T-cell (primary cell): Measurements from ENCODE around the gene SIPA1L3. TPM values are rescaled to one million over a fixed set of nuclear protein-coding genes. Genes with fewer than 3 reads are reported as not detected.

Experiments
- ATAC-seq, 4 experiments: fragments of 200-7000 bp in 3 of 4; fragments of 150-1000 bp in 1 of 4; cut with Tn5 transposase; replicated peaks in 1 of 4; 1 replicate in 3 of 4; 2 replicates in 1 of 4; pipeline ENCODE4 v1.10.0; 2021; ENCODE audit warnings: moderate library complexity in 3 of 4, mild to moderate bottlenecking in 2 of 4, moderate number of reproducible peaks in 1 of 4
- CTCF ChIA-PET, 2 donors: fragments of 300-600 bp; sonication (Branson Sonifier 250); formaldehyde crosslinking; loops; one replicate each; lab custom pipeline; 2022; ENCODE audit warnings: antibody characterized with exemption in 2 of 2; lab: Charles Lee
- POLR2A ChIA-PET, 2 donors: fragments of 300-600 bp; sonication (Branson Sonifier 250); formaldehyde crosslinking; loops; one replicate each; lab custom pipeline; 2022; ENCODE audit warnings: antibody characterized with exemption in 2 of 2; lab: Charles Lee
- DNase-seq, 35 experiments: peaks; one replicate each; pipeline versions ENCODE4 v3.0.0 to v3.0.0-alpha.2; 2013 to 2023
- H3K27ac ChIP-seq: one replicate; pipeline ENCODE4 v1.5.1; 2013; ENCODE audit warnings: low read length
- H3K27me3 ChIP-seq, 2 experiments: replicated peaks in 1 of 2; 1 replicate in 1 of 2; 2 replicates in 1 of 2; pipeline versions ENCODE4 v1.6.1 to v1.7.0; 2013; ENCODE audit warnings: low read length in 1 of 2, mixed read lengths in 1 of 2; ENCODE audit not compliant: control insufficient read depth in 2 of 2, insufficient read depth in 2 of 2; ENCODE audit errors: extremely low read depth in 1 of 2
- H3K36me3 ChIP-seq, 2 donors: 1 replicate in 1 of 2; 2 replicates in 1 of 2; pipeline versions ENCODE4 v1.6.1 to v1.7.0; 2013; ENCODE audit warnings: low read length in 1 of 2; ENCODE audit not compliant: control insufficient read depth in 2 of 2, insufficient read depth in 1 of 2; ENCODE audit errors: extremely low read depth in 1 of 2
- H3K4me1 ChIP-seq, 2 experiments: 1 replicate in 1 of 2; 2 replicates in 1 of 2; pipeline versions ENCODE4 v1.6.1 to v1.7.0; 2013; ENCODE audit warnings: low read length in 2 of 2, mixed read lengths in 1 of 2; ENCODE audit not compliant: insufficient read depth in 2 of 2, control insufficient read depth in 1 of 2; ENCODE audit errors: extremely low read depth in 1 of 2
- H3K4me3 ChIP-seq, 2 donors: 1 replicate in 1 of 2; 2 replicates in 1 of 2; pipeline versions ENCODE4 v1.5.1 to v1.7.0; 2013; ENCODE audit warnings: mild to moderate bottlenecking in 2 of 2, low read length in 1 of 2, moderate library complexity in 1 of 2; ENCODE audit not compliant: control insufficient read depth in 1 of 2; ENCODE audit errors: extremely low read depth in 1 of 2
- H3K9me3 ChIP-seq: 2 replicates; pipeline ENCODE4 v1.7.0; 2013
- H3K27ac Mint-ChIP-seq, 2 donors: one replicate each; pipeline ENCODE4 v1.8.0; 2020 to 2021; ENCODE audit warnings: mild to moderate bottlenecking in 2 of 2, mixed read lengths in 2 of 2
- H3K27me3 Mint-ChIP-seq, 2 donors: one replicate each; pipeline ENCODE4 v1.8.0; 2021 to 2022; ENCODE audit warnings: mixed read lengths in 2 of 2
- H3K36me3 Mint-ChIP-seq: one replicate; pipeline ENCODE4 v1.8.0; 2021; ENCODE audit warnings: mixed read lengths
- H3K4me1 Mint-ChIP-seq, 3 donors: one replicate each; pipeline ENCODE4 v1.8.0; 2020 to 2022; ENCODE audit warnings: mixed read lengths in 3 of 3, mild to moderate bottlenecking in 1 of 3
- H3K4me3 Mint-ChIP-seq, 3 donors: one replicate each; pipeline ENCODE4 v1.8.0; 2020 to 2022; ENCODE audit warnings: mild to moderate bottlenecking in 3 of 3, mixed read lengths in 3 of 3, moderate library complexity in 3 of 3
- H3K9me3 Mint-ChIP-seq, 3 donors: one replicate each; pipeline ENCODE4 v1.8.0; 2020 to 2022; ENCODE audit warnings: mixed read lengths in 3 of 3
- WGBS: methylation state at CpG from one replicate; pipeline ENCODE4 v1.1.5; 2013; ENCODE audit warnings: missing lambda C conversion rate; ENCODE audit not compliant: insufficient coverage; 5-methylcytosine and 5-hydroxymethylcytosine counted together
- total RNA-seq, 35 experiments: library from RNA in 6 of 35; stranded (reverse) in 6 of 35; fragments of 120-200 nt in 1 of 35; gene quantifications; one replicate each; pipeline versions ENCODE4 v1.2.1 to v1.2.4 and lab custom pipeline; 2013 to 2026

SIPA1L3 gene
- total RNA-seq, 5 donors from 2014 or later (not counting 1 experiment from before 2014, with no cell fraction given) = 26.2 to 40.6 (median 35.5) TPM

DNA sequence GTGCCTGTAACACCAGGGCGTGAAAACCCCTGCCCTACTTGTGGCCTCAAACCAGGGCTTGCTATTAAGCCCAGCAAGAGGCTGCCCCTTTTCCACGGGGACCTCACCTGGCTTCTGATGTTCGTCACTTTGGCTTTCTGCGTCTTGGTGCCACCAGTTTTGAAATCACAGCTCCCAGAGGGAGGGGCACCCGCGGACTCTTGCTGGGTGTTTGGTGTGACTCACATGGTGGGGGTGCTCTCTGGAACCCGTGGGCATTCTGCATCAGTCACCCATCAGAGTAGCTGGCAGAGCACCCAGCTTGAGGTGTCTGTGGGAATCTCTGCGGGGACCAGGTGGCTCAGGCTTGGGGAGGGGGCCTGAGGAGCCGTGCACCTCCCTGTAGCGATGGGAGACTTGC, 19.2 kb downstream of the SIPA1L3 start:
- Histone ChIP-seq H3K36me3 (no peaks in the 10 kb centered on the region), H3K9me3 (no peaks in the 10 kb centered on the region), H3K4me1 (peaks cover 0 to 3% of the 10 kb centered on the region in 2 experiments), H3K4me3 (no peak overlapping the region), H3K27me3 (no peaks in the 10 kb centered on the region), H3K27ac (no peak overlapping the region)
- H3K9me3 Mint-ChIP-seq = no peaks in the 10 kb centered on the region
- H3K27ac Mint-ChIP-seq = no peak overlapping the region
- ATAC-seq = no peak
- WGBS = 82% methylated on average over 6 of the region's 10 CpGs
- H3K4me1 Mint-ChIP-seq = peaks cover 9 to 36% (median 24%) of the 10 kb centered on the region in 3 donors
- CTCF ChIA-PET = no interaction called here
- peaks cover 18% of the 10 kb centered on the region for H3K36me3 Mint-ChIP-seq
- DNase-seq = no peak
- H3K4me3 Mint-ChIP-seq = no peak overlapping the region
- H3K27me3 Mint-ChIP-seq = no peaks in the 10 kb centered on the region
- POLR2A ChIA-PET = no interaction called here

DNA sequence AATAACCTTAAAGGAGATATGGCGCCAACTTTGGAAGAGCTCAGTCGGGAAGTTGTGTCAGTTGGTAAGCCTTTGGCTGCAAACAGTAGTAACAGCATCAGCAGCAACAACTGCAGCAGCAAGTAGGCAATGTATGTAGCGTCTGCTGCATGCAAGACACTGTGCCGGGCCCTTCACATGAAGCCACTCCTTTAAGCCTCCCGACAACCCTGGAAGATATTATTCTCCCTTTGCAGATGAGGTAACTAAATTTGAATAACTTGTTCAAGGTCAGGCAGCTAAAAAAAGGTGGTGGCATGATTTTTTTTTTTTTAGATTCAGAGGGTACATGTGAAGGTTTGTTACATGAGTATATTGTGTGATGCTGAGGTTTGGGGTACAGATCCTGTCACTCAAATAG, 19.7 kb downstream of the SIPA1L3 start:
- H3K4me1 Mint-ChIP-seq = peaks cover 7 to 35% (median 21%) of the 10 kb centered on the region in 3 donors
- H3K36me3 Mint-ChIP-seq = peaks cover 15% of the 10 kb centered on the region
- H3K27ac Mint-ChIP-seq = no peak overlapping the region
- Histone ChIP-seq H3K27me3 (no peaks in the 10 kb centered on the region), H3K4me3 (no peak overlapping the region), H3K4me1 (peaks cover 0 to 3% of the 10 kb centered on the region in 2 experiments), H3K27ac (no peak overlapping the region), H3K9me3 (no peaks in the 10 kb centered on the region), H3K36me3 (no peaks in the 10 kb centered on the region)
- H3K27me3 Mint-ChIP-seq = no peaks in the 10 kb centered on the region
- DNase-seq (no peak), ATAC-seq (no peak)
- H3K4me3 Mint-ChIP-seq = no peak overlapping the region
- no peaks in the 10 kb centered on the region for H3K9me3 Mint-ChIP-seq
- 71% methylated on average over 2 of the region's 5 CpGs for WGBS
- CTCF ChIA-PET = interaction anchor here in 1 of 2 donors (0.6 kb wide), 1 partner anchor 245 kb away, joined by 5 read pairs; no protein-coding TSS in a partner anchor
- POLR2A ChIA-PET = interaction anchor here in 1 of 2 donors (0.6 kb wide), 1 partner anchor 846 kb away, joined by 5 read pairs; no protein-coding TSS in a partner anchor

DNA sequence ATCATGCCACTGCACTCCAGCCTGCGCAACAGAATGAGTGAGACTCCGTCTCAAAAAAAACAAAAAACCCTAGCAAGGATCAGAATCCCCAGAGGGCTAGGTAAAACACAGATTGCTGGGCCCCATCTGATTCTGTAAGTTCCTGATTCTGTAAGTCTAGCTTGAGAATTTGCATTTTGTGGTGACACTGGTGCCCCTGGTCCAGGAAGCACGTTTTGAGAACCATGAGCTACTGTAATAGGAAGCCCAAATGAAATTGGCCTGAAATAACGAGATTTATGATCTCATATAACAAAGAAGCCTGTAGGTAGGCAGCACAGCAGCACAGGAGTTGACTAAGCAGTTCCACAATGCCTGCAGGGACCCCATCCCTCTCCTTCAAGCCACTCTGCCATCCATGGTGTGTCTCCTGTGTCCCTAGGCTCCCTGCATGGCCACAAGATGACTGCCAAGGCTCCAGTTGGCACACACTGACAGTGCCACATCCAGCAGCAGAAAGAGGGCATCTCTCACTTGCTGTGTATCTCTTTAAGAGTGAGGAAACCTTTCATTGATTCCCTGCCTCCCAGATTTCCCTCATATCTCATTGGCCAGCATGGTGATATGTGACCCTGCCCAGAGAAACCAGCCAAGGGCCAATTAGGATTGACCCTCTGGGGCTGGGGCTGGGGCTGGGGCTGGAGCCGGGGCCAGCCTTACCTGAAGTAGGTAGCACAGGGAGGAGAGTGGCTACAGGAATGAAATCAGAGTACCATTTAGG, 21.7 kb downstream of the SIPA1L3 start:
- no peak overlapping the region for H3K4me3 ChIP-seq
- H3K36me3 Mint-ChIP-seq = peaks cover 23% of the 10 kb centered on the region
- WGBS = 96% methylated on average over 3 of the region's 5 CpGs
- H3K27me3 ChIP-seq = no peaks in the 10 kb centered on the region
- no peak overlapping the region for H3K4me3 Mint-ChIP-seq
- H3K4me1 ChIP-seq = peaks cover 0 to 11% of the 10 kb centered on the region in 2 experiments
- peaks cover 14 to 41% (median 28%) of the 10 kb centered on the region in 3 donors for H3K4me1 Mint-ChIP-seq
- no peaks in the 10 kb centered on the region for H3K27me3 Mint-ChIP-seq
- ATAC-seq (no peak), DNase-seq (peak in 1 of 35 experiments; percentile 13)
- POLR2A ChIA-PET = no interaction called here
- no peaks in the 10 kb centered on the region for H3K9me3 Mint-ChIP-seq
- H3K9me3 ChIP-seq = no peaks in the 10 kb centered on the region
- CTCF ChIA-PET = no interaction called here
- H3K36me3 ChIP-seq = no peaks in the 10 kb centered on the region
- no peak overlapping the region for H3K27ac ChIP-seq
- H3K27ac Mint-ChIP-seq = no peak overlapping the region

DNA sequence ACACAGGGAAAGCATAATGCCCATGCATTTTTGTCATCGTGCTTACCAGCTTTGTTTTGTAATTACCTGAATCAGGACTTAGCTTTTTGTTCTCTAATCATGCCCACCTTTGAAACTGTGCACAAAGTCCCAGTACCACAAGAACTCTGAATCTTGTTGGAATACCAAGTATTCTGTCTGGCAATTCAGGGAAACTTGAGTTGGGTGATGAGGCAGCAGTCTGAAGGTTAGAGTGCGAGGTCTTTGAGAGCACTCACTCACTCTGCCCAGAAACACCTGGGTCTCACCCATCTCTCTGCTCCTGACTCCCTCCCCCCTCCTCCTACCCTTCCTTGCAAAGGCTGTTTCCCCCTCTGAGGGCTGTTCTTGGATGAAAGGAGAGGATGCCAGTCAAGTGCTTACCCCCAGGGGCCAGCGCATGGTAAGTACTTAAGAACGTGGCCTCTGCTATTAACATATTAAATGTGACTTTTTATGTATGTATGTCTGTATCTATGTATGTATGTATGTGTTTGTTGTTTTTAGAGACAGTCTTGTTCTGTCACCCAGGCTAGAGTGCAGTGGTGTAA, 22.4 kb downstream of the SIPA1L3 start:
- H3K4me3 Mint-ChIP-seq = no peak overlapping the region
- H3K27me3 ChIP-seq = no peaks in the 10 kb centered on the region
- H3K36me3 Mint-ChIP-seq = peaks cover 30% of the 10 kb centered on the region
- WGBS = no CpG with 5 or more reads among the region's 4 CpGs
- no peaks in the 10 kb centered on the region for H3K36me3 ChIP-seq
- ChIA-PET POLR2A (no interaction called here), CTCF (no interaction called here)
- H3K4me1 ChIP-seq = peaks cover 0 to 11% of the 10 kb centered on the region in 2 experiments
- H3K9me3 Mint-ChIP-seq = peaks cover 0 to 2% (median 1%) of the 10 kb centered on the region in 3 donors
- H3K4me3 ChIP-seq = no peak overlapping the region
- no peak for DNase-seq
- H3K27me3 Mint-ChIP-seq = no peaks in the 10 kb centered on the region
- H3K27ac ChIP-seq = no peak overlapping the region
- no peak for ATAC-seq
- no peak overlapping the region for H3K27ac Mint-ChIP-seq
- peaks cover 14 to 41% (median 28%) of the 10 kb centered on the region in 3 donors for H3K4me1 Mint-ChIP-seq
- no peaks in the 10 kb centered on the region for H3K9me3 ChIP-seq

DNA sequence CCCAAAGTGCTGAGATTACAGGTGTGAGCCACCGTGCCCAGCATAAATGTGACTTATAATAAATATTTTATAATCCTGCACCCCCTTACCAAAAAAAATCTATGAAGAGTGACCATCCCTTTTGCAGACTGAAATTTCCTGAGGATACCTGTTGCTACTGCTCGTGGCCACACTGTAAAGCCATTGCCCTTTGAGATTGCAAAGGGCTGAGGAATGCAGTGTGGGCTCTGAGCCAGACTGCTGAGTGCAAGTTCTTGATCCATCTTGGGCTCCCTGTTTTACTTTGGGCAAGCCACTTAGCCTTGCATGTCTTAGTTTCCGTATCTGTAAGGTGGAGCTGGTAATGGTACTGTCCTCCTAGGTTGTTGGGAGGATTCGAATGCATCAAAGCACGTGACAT, 23.4 kb downstream of the SIPA1L3 start:
- H3K27me3 ChIP-seq = no peaks in the 10 kb centered on the region
- H3K4me3 Mint-ChIP-seq = no peak overlapping the region
- no peaks in the 10 kb centered on the region for H3K27me3 Mint-ChIP-seq
- no peak overlapping the region for H3K27ac ChIP-seq
- no peaks in the 10 kb centered on the region for H3K36me3 ChIP-seq
- H3K9me3 Mint-ChIP-seq = peaks cover 0 to 12% (median 3%) of the 10 kb centered on the region in 3 donors
- 78% methylated on average over 1 of the region's 5 CpGs for WGBS
- H3K4me1 Mint-ChIP-seq = peaks cover 12 to 37% (median 22%) of the 10 kb centered on the region in 3 donors
- no peak overlapping the region for H3K4me3 ChIP-seq
- peaks cover 36% of the 10 kb centered on the region for H3K36me3 Mint-ChIP-seq
- no peak overlapping the region for H3K27ac Mint-ChIP-seq
- no peak for DNase-seq
- H3K4me1 ChIP-seq = peaks cover 0 to 8% of the 10 kb centered on the region in 2 experiments
- CTCF ChIA-PET = no interaction called here
- no peak for ATAC-seq
- H3K9me3 ChIP-seq = no peaks in the 10 kb centered on the region
- POLR2A ChIA-PET = no interaction called here

DNA sequence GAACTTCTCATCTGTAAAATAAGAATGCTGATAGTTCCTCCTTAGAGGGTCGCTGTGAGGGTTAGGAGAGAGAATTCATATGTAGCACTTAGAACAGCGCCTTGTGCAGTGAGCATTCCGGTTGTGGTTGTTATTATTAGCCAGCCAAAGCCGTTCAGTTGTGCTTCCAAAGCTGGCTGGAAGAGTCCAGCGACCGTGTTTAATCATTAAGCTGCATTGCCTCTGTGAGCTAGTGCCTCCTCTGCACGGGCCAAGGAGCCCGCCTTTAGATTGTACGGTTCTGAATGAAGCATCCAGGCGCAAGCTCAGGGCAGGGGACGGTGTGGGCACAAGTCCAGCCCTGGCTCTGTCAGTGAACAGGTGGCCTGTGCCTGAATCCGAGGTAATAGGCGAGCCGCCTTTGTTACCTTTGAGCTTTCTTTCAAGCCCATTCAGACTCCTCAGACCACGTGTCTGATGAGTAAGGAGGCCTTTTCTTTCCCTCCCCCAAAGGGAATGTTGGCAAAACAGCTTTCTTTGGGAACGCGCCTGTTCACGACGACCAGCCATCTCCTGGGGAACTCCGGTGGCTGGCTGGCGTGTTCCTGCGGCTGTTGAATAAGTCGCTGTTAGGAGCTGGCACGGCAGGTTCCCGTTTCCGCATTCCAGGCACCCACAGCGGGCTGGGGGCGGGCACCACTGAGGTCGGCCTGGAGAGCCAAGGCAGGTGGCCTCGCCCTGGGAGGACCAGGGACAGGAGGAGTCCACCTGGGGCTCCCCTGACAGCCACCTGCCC, 25.1 kb downstream of the SIPA1L3 start:
- H3K27me3 Mint-ChIP-seq = no peaks in the 10 kb centered on the region
- H3K36me3 Mint-ChIP-seq = peaks cover 39% of the 10 kb centered on the region
- ChIA-PET POLR2A (no interaction called here), CTCF (no interaction called here)
- no peak for ATAC-seq
- peaks cover 0 to 14% (median 3%) of the 10 kb centered on the region in 3 donors for H3K9me3 Mint-ChIP-seq
- DNase-seq = peak in 3 of 35 experiments; percentile 4 to 29 (median 5)
- H3K27ac Mint-ChIP-seq = no peak overlapping the region
- no peak overlapping the region for H3K27ac ChIP-seq
- peaks cover 14 to 28% (median 21%) of the 10 kb centered on the region in 3 donors for H3K4me1 Mint-ChIP-seq
- no peak overlapping the region for H3K4me3 ChIP-seq
- WGBS = 56% methylated on average over 23 of the region's 30 CpGs
- no peaks in the 10 kb centered on the region for H3K27me3 ChIP-seq
- H3K4me3 Mint-ChIP-seq = peak overlapping the region in 1 of 3 donors; percentile 17
- H3K9me3 ChIP-seq = no peaks in the 10 kb centered on the region
- no peaks in the 10 kb centered on the region for H3K36me3 ChIP-seq
- H3K4me1 ChIP-seq = peaks cover 0 to 8% of the 10 kb centered on the region in 2 experiments
